H9 (cell line): ENCODE data around the gene NAGLU. TPM values are rescaled to one million over a fixed set of nuclear protein-coding genes. Genes with fewer than 3 reads are reported as not detected.

Experiments
- DNase-seq: peaks from one replicate; pipeline ENCODE4 v3.0.0-alpha.2; 2017
- H2AFZ ChIP-seq: one replicate; pipeline ENCODE4 v1.6.1; 2013; ENCODE audit warnings: mild to moderate bottlenecking, low read length, control low read depth, moderate library complexity
- H2AK5ac ChIP-seq: 2 replicates; pipeline ENCODE4 v1.6.1; 2013; ENCODE audit warnings: low read length, control low read depth, mixed read lengths; ENCODE audit not compliant: insufficient read length
- H2BK120ac ChIP-seq: one replicate; pipeline ENCODE4 v1.6.1; 2013; ENCODE audit warnings: low read depth, mild to moderate bottlenecking, low read length, control low read depth, inconsistent platforms; ENCODE audit not compliant: poor library complexity, severe bottlenecking
- H2BK12ac ChIP-seq: 2 replicates; pipeline ENCODE4 v1.6.1; 2013; ENCODE audit warnings: low read length, control low read depth, mixed read lengths, low read depth; ENCODE audit not compliant: insufficient read length
- H2BK15ac ChIP-seq: 2 replicates; pipeline ENCODE4 v1.6.1; 2013; ENCODE audit warnings: low read depth, low read length, control low read depth
- H2BK20ac ChIP-seq: one replicate; pipeline ENCODE4 v1.6.1; 2013; ENCODE audit warnings: low read depth, mild to moderate bottlenecking, low read length, control low read depth, inconsistent platforms; ENCODE audit not compliant: poor library complexity, severe bottlenecking
- H2BK5ac ChIP-seq: 2 replicates; pipeline ENCODE4 v1.6.1; 2013; ENCODE audit warnings: low read length, control low read depth, mixed read lengths; ENCODE audit not compliant: insufficient read length
- H3K14ac ChIP-seq: 2 replicates; pipeline ENCODE4 v1.6.1; 2013; ENCODE audit warnings: low read length, control low read depth; ENCODE audit not compliant: insufficient read depth
- H3K18ac ChIP-seq: 2 replicates; pipeline ENCODE4 v1.6.1; 2013; ENCODE audit warnings: low read depth, mild to moderate bottlenecking, mixed read lengths, low read length, control low read depth; ENCODE audit not compliant: insufficient read length
- H3K23ac ChIP-seq: 2 replicates; pipeline ENCODE4 v1.6.1; 2013; ENCODE audit warnings: low read length, control low read depth, mixed read lengths, low read depth; ENCODE audit not compliant: insufficient read length
- H3K23me2 ChIP-seq: 2 replicates; pipeline ENCODE4 v1.6.1; 2013; ENCODE audit warnings: low read depth, mild to moderate bottlenecking, mixed read lengths, low read length, control low read depth; ENCODE audit not compliant: insufficient read length, poor library complexity, severe bottlenecking
- H3K27ac ChIP-seq: 2 replicates; pipeline ENCODE4 v1.5.1; 2013; ENCODE audit warnings: low read length, control low read depth, mixed read lengths, low read depth; ENCODE audit not compliant: insufficient read length
- H3K27me3 ChIP-seq: 2 replicates; pipeline ENCODE4 v1.6.1; 2013; ENCODE audit warnings: low read length, control low read depth, inconsistent platforms; ENCODE audit not compliant: insufficient read depth
- H3K4ac ChIP-seq: 2 replicates; pipeline ENCODE4 v1.6.1; 2013; ENCODE audit warnings: low read depth, mild to moderate bottlenecking, control low read depth, inconsistent platforms, low read length, moderate library complexity
- H3K4me1 ChIP-seq: 2 replicates; pipeline ENCODE4 v1.6.1; 2013; ENCODE audit warnings: low read length, control low read depth, inconsistent platforms; ENCODE audit not compliant: insufficient read depth
- H3K4me2 ChIP-seq: 2 replicates; pipeline ENCODE4 v1.6.1; 2013; ENCODE audit warnings: low read length, control low read depth, mixed read lengths; ENCODE audit not compliant: insufficient read length, insufficient read depth
- H3K56ac ChIP-seq: 2 replicates; pipeline ENCODE4 v1.6.1; 2013; ENCODE audit warnings: low read depth, mild to moderate bottlenecking, mixed read lengths, low read length, control low read depth; ENCODE audit not compliant: insufficient read length
- H3K79me1 ChIP-seq: 2 replicates; pipeline ENCODE4 v1.6.1; 2013; ENCODE audit warnings: low read depth, mild to moderate bottlenecking, moderate library complexity, low read length, control low read depth, inconsistent platforms; ENCODE audit not compliant: insufficient read depth, poor library complexity, severe bottlenecking
- H3K79me2 ChIP-seq: 2 replicates; pipeline ENCODE4 v1.6.1; 2013; ENCODE audit warnings: low read length, control low read depth, inconsistent platforms; ENCODE audit not compliant: insufficient read depth
- H3K9ac ChIP-seq: 2 replicates; pipeline ENCODE4 v1.6.1; 2013; ENCODE audit warnings: low read length, control low read depth, mixed read lengths; ENCODE audit not compliant: insufficient read length; ENCODE audit errors: extremely low read depth
- H3K9me3 ChIP-seq: one replicate; pipeline ENCODE4 v1.6.1; 2013; ENCODE audit warnings: low read depth, low read length, inconsistent platforms; ENCODE audit not compliant: control insufficient read depth
- H3T11ph ChIP-seq: one replicate; pipeline ENCODE4 v1.6.1; 2013; ENCODE audit warnings: mild to moderate bottlenecking, low read length, control low read depth, inconsistent platforms
- H4K20me1 ChIP-seq: one replicate; pipeline ENCODE4 v1.6.1; 2013; ENCODE audit not compliant: control insufficient read depth, insufficient read length, insufficient read depth
- H4K5ac ChIP-seq: 2 replicates; pipeline ENCODE4 v1.6.1; 2013; ENCODE audit warnings: low read depth, mild to moderate bottlenecking, mixed read lengths, low read length, control low read depth; ENCODE audit not compliant: insufficient read length
- H4K8ac ChIP-seq: replicated peaks from 2 replicates; pipeline ENCODE4 v1.6.1; 2013; ENCODE audit warnings: low read length, control low read depth, mixed read lengths, low read depth; ENCODE audit not compliant: insufficient read length
- H4K91ac ChIP-seq: 2 replicates; pipeline ENCODE4 v1.6.1; 2013; ENCODE audit warnings: low read depth, mild to moderate bottlenecking, moderate library complexity, mixed read lengths, low read length, control low read depth; ENCODE audit not compliant: insufficient read length
- H3K27ac Mint-ChIP-seq, 3 experiments: 2 replicates in 2 of 3; 3 replicates in 1 of 3; pipeline ENCODE4 v1.8.0; 2020 to 2021; ENCODE audit warnings: mixed read lengths in 3 of 3, mild to moderate bottlenecking in 1 of 3, moderate library complexity in 1 of 3
- H3K27me3 Mint-ChIP-seq: 2 replicates; pipeline ENCODE4 v1.8.0; 2021; ENCODE audit warnings: low read depth, mild to moderate bottlenecking, moderate library complexity, mixed read lengths
- H3K36me3 Mint-ChIP-seq, 3 experiments: 2 replicates in 2 of 3; 3 replicates in 1 of 3; pipeline ENCODE4 v1.8.0; 2020 to 2021; ENCODE audit warnings: low read depth in 3 of 3, mixed read lengths in 3 of 3; ENCODE audit not compliant: insufficient read depth in 1 of 3
- H3K4me1 Mint-ChIP-seq, 2 experiments: 2 replicates each; pipeline ENCODE4 v1.8.0; 2020; ENCODE audit warnings: mixed read lengths in 2 of 2
- H3K4me3 Mint-ChIP-seq, 2 experiments: 2 replicates in 1 of 2; 3 replicates in 1 of 2; pipeline ENCODE4 v1.8.0; 2020 to 2021; ENCODE audit warnings: mild to moderate bottlenecking in 2 of 2, mixed read lengths in 2 of 2, moderate library complexity in 1 of 2
- H3K9me3 Mint-ChIP-seq, 2 experiments: 2 replicates in 1 of 2; 3 replicates in 1 of 2; pipeline ENCODE4 v1.8.0; 2020; ENCODE audit warnings: mild to moderate bottlenecking in 2 of 2, mixed read lengths in 2 of 2, moderate library complexity in 1 of 2
- CTCF ChIP-seq: fragments of 200-600 bp; sonication (generic); conservative IDR thresholded peaks from 3 replicates; pipeline ENCODE4 v1.8.0; 2021; ENCODE audit warnings: antibody characterized with exemption, mild to moderate bottlenecking
- WGBS: extraction: QIAGEN DNeasy Blood & Tissue Kit; methylation state at CpG from one replicate; pipeline ENCODE4 v1.1.7; 2013; ENCODE audit warnings: missing lambda C conversion rate, low lambda C conversion rate, mixed read lengths; ENCODE audit not compliant: insufficient read length; ENCODE audit errors: extremely low coverage; 5-methylcytosine and 5-hydroxymethylcytosine counted together
- total RNA-seq: library from RNA; stranded (reverse); gene quantifications from 2 replicates; pipeline ENCODE4 v1.2.1, GENCODE V29; 2021

The NAGLU gene
- total RNA-seq, 1 experiment from 2014 or later: 23.5 TPM

- Mint-ChIP-seq H3K36me3 (peaks cover 0 to 25% (median 19%) of the 10 kb centered on the region in 3 experiments; a peak in 6 of 7 replicates), H3K27ac (no peak overlapping the region), H3K9me3 (0 out of 5 replicates have a peak, but pooled peaks cover 0 to 3% of the 10 kb centered on the region in 2 experiments), H3K4me3 (no peak overlapping the region), H3K4me1 (peaks cover 11 to 15% of the 10 kb centered on the region in 2 experiments), H3K27me3 (peaks cover 20% of the 10 kb centered on the region)
- WGBS: no CpG with 5 or more reads among the region's 2 CpGs
- Histone ChIP-seq H3K23ac (no peak overlapping the region), H3T11ph (no peak overlapping the region), H3K9me3 (no peaks in the 10 kb centered on the region), H3K9ac (no peak overlapping the region), H2BK20ac (no peak overlapping the region), H4K20me1 (no peaks in the 10 kb centered on the region), H3K79me1 (no peaks in the 10 kb centered on the region), H4K91ac (no peak overlapping the region), H2AK5ac (no peak overlapping the region), H3K18ac (no peak overlapping the region), H4K5ac (no peak overlapping the region), H3K79me2 (no peaks in the 10 kb centered on the region), H3K56ac (no peak overlapping the region), H4K8ac (no peak overlapping the region), H2BK120ac (no peak overlapping the region), H3K14ac (no peak overlapping the region), H3K27ac (no peak overlapping the region), H3K4ac (no peak overlapping the region), H2BK15ac (no peak overlapping the region), H3K4me1 (no peaks in the 10 kb centered on the region), H3K4me2 (no peak overlapping the region), H3K23me2 (no peaks in the 10 kb centered on the region), H2BK12ac (no peak overlapping the region), H3K27me3 (no peaks in the 10 kb centered on the region), H2AFZ (no peak overlapping the region), H2BK5ac (no peak overlapping the region)
- no peak for TF ChIP-seq CTCF
- no peak for DNase-seq
These were observed 10.8 kb upstream of the NAGLU start for GRCh38 chr17:42525221-42525620.
